GM12878 (cell line): ENCODE measurements around the gene IVD. TPM values are rescaled to one million over a fixed set of nuclear protein-coding genes. Genes with fewer than 3 reads are reported as not detected.

Experiments used
- ATAC-seq: fragments of 200-7000 bp; cut with Tn5 transposase; 3 replicates; pipeline ENCODE4 v1.9.1; 2020; ENCODE audit warnings: mild to moderate bottlenecking, moderate library complexity
- BruUV-seq: library from RNA; stranded (reverse); fragments of 400-500 nt; replicated peaks from 2 replicates; lab custom pipeline; 2021; lab: Mats Ljungman, UMichigan
- CTCF ChIA-PET: fragments of 300-600 bp; sonication (Branson Sonifier 250); formaldehyde crosslinking; extraction: SDS; loops from one replicate; lab custom pipeline; 2021; ENCODE audit warnings: inconsistent platforms; lab: Yijun Ruan, JAX
- POLR2A ChIA-PET: fragments of 350-600 bp; formaldehyde crosslinking; extraction: SDS; loops from one replicate; lab custom pipeline; 2021; ENCODE audit warnings: inconsistent platforms; lab: Charles Lee
- RAD21 ChIA-PET: fragments of 300-600 bp; sonication (Branson Sonifier 250); formaldehyde crosslinking; loops from one replicate; lab custom pipeline; 2023; ENCODE audit warnings: antibody characterized with exemption; ENCODE audit not compliant: unreplicated experiment; lab: Charles Lee
- SMC1A ChIA-PET: fragments of 300-600 bp; sonication (Branson Sonifier 250); formaldehyde crosslinking; loops from one replicate; lab custom pipeline; 2023; ENCODE audit not compliant: unreplicated experiment, uncharacterized antibody; lab: Charles Lee
- DNase-seq: peaks from one replicate; pipeline ENCODE4 v3.0.0-alpha.2; 2011; ENCODE audit warnings: low read depth, low spot score
- FAIRE-seq: peaks from 3 replicates; lab custom pipeline; 2011; peaks lifted over from hg19 to GRCh38; lab: Jason Lieb, UNC
- H2AFZ ChIP-seq: 2 replicates; pipeline ENCODE4 v1.6.0; 2011; ENCODE audit warnings: low read depth, low read length, control low read depth; ENCODE audit not compliant: control insufficient read depth
- H3K27ac ChIP-seq: 2 replicates; pipeline ENCODE4 v1.5.1; 2011; ENCODE audit warnings: control low read depth; ENCODE audit not compliant: control insufficient read depth, insufficient read depth
- H3K27me3 ChIP-seq, 2 experiments: replicated peaks in 1 of 2; 2 replicates each; pipeline versions ENCODE4 v1.6.0 to v1.6.1; 2011; ENCODE audit warnings: low read length in 1 of 2; ENCODE audit not compliant: control insufficient read depth in 2 of 2, insufficient read depth in 2 of 2
- H3K36me3 ChIP-seq, 2 experiments: 2 replicates each; pipeline ENCODE4 v1.5.1; 2011; ENCODE audit warnings: low read length in 1 of 2; ENCODE audit not compliant: control insufficient read depth in 2 of 2, insufficient read depth in 2 of 2
- H3K4me1 ChIP-seq: 2 replicates; pipeline ENCODE4 v1.6.1; 2011; ENCODE audit warnings: mild to moderate bottlenecking, low read length, moderate library complexity, mixed read lengths; ENCODE audit not compliant: control insufficient read depth, insufficient read depth
- H3K4me2 ChIP-seq: 2 replicates; pipeline ENCODE4 v1.6.0; 2011; ENCODE audit warnings: control low read depth; ENCODE audit not compliant: control insufficient read depth, insufficient read depth
- H3K4me3 ChIP-seq: fragments of 200-600 bp; sonication (generic); 2 replicates; pipeline ENCODE4 v1.5.1; 2016
- H3K79me2 ChIP-seq: 2 replicates; pipeline ENCODE4 v1.6.0; 2011; ENCODE audit warnings: low read length; ENCODE audit not compliant: control insufficient read depth, insufficient read depth
- H3K9ac ChIP-seq: 2 replicates; pipeline ENCODE4 v1.8.0; 2011; ENCODE audit warnings: low read length, control low read depth, mixed read lengths; ENCODE audit not compliant: control insufficient read depth, insufficient read depth
- H3K9me3 ChIP-seq: replicated peaks from 3 replicates; pipeline ENCODE4 v1.5.1; 2011; ENCODE audit warnings: mild to moderate bottlenecking, low read length; ENCODE audit not compliant: control insufficient read depth, insufficient read depth
- H4K20me1 ChIP-seq: 2 replicates; pipeline ENCODE4 v1.6.0; 2011; ENCODE audit not compliant: control insufficient read depth, insufficient read depth
- BCLAF1 ChIP-seq: fragments of 450-650 bp; IDR thresholded peaks from 2 replicates; pipeline ENCODE4 v1.6.1; 2017; ENCODE audit warnings: antibody characterized with exemption, mild to moderate bottlenecking, moderate library complexity
- CBFB ChIP-seq: IDR thresholded peaks from 2 replicates; pipeline ENCODE4 v1.6.1; 2016; ENCODE audit warnings: antibody characterized with exemption, low read depth
- IKZF2 ChIP-seq, 2 experiments: fragments of 450-650 bp; IDR thresholded peaks; 2 replicates each; pipeline ENCODE4 v1.6.1; 2017; ENCODE audit warnings: mild to moderate bottlenecking in 2 of 2, moderate library complexity in 2 of 2
- IRF4 ChIP-seq: IDR thresholded peaks from 2 replicates; pipeline ENCODE4 v1.6.1; 2011; ENCODE audit warnings: low read depth, low read length
- IRF5 ChIP-seq: fragments of 450-650 bp; IDR thresholded peaks from 2 replicates; pipeline ENCODE4 v1.6.1; 2017; ENCODE audit warnings: borderline replicate concordance
- NR2C1 ChIP-seq: fragments of 450-650 bp; IDR thresholded peaks from 2 replicates; pipeline ENCODE4 v1.6.1; 2017; ENCODE audit warnings: antibody characterized with exemption, mild to moderate bottlenecking, moderate library complexity
- POLR2A ChIP-seq: IDR thresholded peaks from 2 replicates; pipeline ENCODE4 v1.6.1; 2011; ENCODE audit warnings: low read depth, mild to moderate bottlenecking, low read length
- RAD21 ChIP-seq: IDR thresholded peaks from 2 replicates; pipeline ENCODE4 v1.6.1; 2011; ENCODE audit warnings: mild to moderate bottlenecking, low read depth, low read length, moderate library complexity; ENCODE audit not compliant: insufficient read depth
- SMC3 ChIP-seq: IDR thresholded peaks from 2 replicates; pipeline ENCODE4 v1.6.1; 2011; ENCODE audit warnings: low read length, improper control_type of control experiment, borderline replicate concordance
- SREBF2 ChIP-seq: IDR thresholded peaks from 2 replicates; pipeline ENCODE4 v1.6.1; 2012; ENCODE audit warnings: mild to moderate bottlenecking, low read length
- TAF1 ChIP-seq: IDR thresholded peaks from 2 replicates; pipeline ENCODE4 v1.6.1; 2011; ENCODE audit warnings: mild to moderate bottlenecking, low read depth, low read length, borderline replicate concordance
- ZBTB33 ChIP-seq: fragments of 450-650 bp; IDR thresholded peaks from 2 replicates; pipeline ENCODE4 v1.6.1; 2017; ENCODE audit warnings: mild to moderate bottlenecking
- ZZZ3 ChIP-seq: IDR thresholded peaks from 2 replicates; pipeline ENCODE4 v1.6.1; 2011; ENCODE audit warnings: low read depth; ENCODE audit not compliant: control insufficient read depth, insufficient read length
- WGBS: methylation state at CpG from one replicate; pipeline ENCODE4 v1.1.6; 2016; ENCODE audit warnings: low lambda C conversion rate; ENCODE audit not compliant: insufficient replicate concordance, insufficient coverage; ENCODE audit errors: missing lambda C conversion rate; 5-methylcytosine and 5-hydroxymethylcytosine counted together
- in situ Hi-C: fragments of 300-500 bp; cut with MboI; formaldehyde crosslinking; loops from 9 replicates; pipeline ENCODE4 v1.14.3; 2018; ENCODE audit warnings: mixed read lengths
- intact Hi-C: fragments of 100-400 bp; cut with micrococcal nuclease; formaldehyde crosslinking; loops from one replicate; pipeline ENCODE4 v1.14.2; 2022; ENCODE audit not compliant: unreplicated experiment
- polyA plus RNA-seq, 11 experiments: library from polyadenylated mRNA; depleted of rRNA in 4 of 11; unstranded in 6 of 11; stranded (reverse) in 5 of 11; fragments of >200 nt; fragmentation: Nextera tagmentation in 4 of 11; fragmentation: Illumina TruSeq in 1 of 11; extraction: Ambion mirVana in 4 of 11; extraction: Trizol in 1 of 11; gene quantifications; 1 replicate in 1 of 11; 2 replicates in 10 of 11; pipeline versions ENCODE4 v1.2.1 to v1.2.3, GENCODE V29; 2011 to 2016; ENCODE audit warnings: inconsistent platforms in 2 of 11, missing spikeins in 2 of 11, low read depth in 1 of 11
- total RNA-seq, 4 experiments: library from RNA; depleted of rRNA in 3 of 4; stranded (reverse); fragments of >200 nt in 3 of 4; fragmentation: Illumina TruSeq in 1 of 4; extraction: Trizol in 1 of 4; gene quantifications; 2 replicates each; pipeline versions ENCODE4 v1.2.1 to v1.2.3, GENCODE V29; 2013 to 2021
- TF ChIP-seq, protein P1 (sequence below): fragments of 450-650 bp; conservative IDR thresholded peaks from 2 replicates; pipeline ENCODE4 v1.6.1; 2017; ENCODE audit warnings: mild to moderate bottlenecking, moderate library complexity
- TF ChIP-seq, protein P2 (sequence below): IDR thresholded peaks from 2 replicates; pipeline ENCODE4 v1.6.1; 2012; ENCODE audit warnings: low read depth, low read length, improper control_type of control experiment

The IVD gene
- total and polyA plus RNA-seq, 10 of the 15 experiments (the other 5 are each of a cell fraction or from before 2014, with no cell fraction given), result 5.3 to 59.8 (median 45.7) TPM

DNA sequence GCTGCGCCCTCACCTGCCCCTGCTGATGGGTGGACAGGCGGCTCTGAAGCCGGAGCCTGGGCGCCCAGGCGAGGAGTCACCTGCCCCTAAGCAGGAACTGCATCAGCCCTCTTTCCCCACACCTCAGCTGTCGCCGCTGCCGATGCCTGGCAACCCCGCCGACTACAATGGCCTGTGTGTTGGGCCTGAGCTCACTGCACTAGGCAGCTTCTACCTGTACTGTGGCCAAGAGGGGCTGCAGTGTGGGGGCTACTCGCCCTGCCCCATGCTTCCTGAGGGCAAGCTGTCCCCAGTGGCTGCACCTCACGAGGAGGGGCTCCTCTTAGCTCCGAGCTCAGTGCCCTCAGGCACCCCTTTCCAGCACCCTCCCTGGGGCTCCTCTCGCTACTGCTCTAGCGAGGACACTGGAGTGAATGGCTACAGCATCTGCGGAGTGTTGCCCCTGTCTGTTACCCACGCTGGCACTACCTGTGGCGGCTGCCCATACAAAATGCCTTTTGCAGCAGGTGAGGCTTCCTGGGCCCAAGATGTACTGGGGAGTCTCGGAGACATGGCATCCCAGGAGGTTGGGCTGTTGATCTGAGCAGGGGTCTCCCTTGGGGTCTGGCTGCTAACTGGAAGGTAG is 53.9 kb downstream of the IVD start:
- Histone ChIP-seq H3K36me3 (peaks cover 11 to 26% of the 10 kb centered on the region in 2 experiments; a peak in 3 of 4 replicates), H2AFZ (no peak overlapping the region), H3K9ac (no peak overlapping the region), H3K27ac (no peak overlapping the region), H3K4me3 (no peak overlapping the region), H3K27me3 (no peaks in the 10 kb centered on the region), H3K4me2 (no peak overlapping the region), H3K9me3 (no peaks in the 10 kb centered on the region), H3K79me2 (peaks cover 15% of the 10 kb centered on the region), H3K4me1 (peaks cover 17% of the 10 kb centered on the region), H4K20me1 (no peaks in the 10 kb centered on the region; the same call in 1 of the 2 replicates)
- no TSS peak for BruUV-seq
- DNase-seq, result no peak
- in situ Hi-C loops (no loop called here), intact Hi-C loops (no loop called here)
- ChIA-PET POLR2A (interaction anchor here (1.2 kb wide), 1 partner anchor 9 kb away, joined by 3 read pairs; no protein-coding TSS in a partner anchor), CTCF (no interaction called here), RAD21 (no interaction called here), SMC1A (no interaction called here)
- ATAC-seq, result no peak
- no peak for TF ChIP-seq CBFB
- TF ChIP-seq POLR2A, result no peak
- TF ChIP-seq ZBTB33, result no peak
- no peak for TF ChIP-seq IRF5
- TF ChIP-seq IRF4, result no peak
- TF ChIP-seq RAD21, result no peak
- TF ChIP-seq, protein P1, sequence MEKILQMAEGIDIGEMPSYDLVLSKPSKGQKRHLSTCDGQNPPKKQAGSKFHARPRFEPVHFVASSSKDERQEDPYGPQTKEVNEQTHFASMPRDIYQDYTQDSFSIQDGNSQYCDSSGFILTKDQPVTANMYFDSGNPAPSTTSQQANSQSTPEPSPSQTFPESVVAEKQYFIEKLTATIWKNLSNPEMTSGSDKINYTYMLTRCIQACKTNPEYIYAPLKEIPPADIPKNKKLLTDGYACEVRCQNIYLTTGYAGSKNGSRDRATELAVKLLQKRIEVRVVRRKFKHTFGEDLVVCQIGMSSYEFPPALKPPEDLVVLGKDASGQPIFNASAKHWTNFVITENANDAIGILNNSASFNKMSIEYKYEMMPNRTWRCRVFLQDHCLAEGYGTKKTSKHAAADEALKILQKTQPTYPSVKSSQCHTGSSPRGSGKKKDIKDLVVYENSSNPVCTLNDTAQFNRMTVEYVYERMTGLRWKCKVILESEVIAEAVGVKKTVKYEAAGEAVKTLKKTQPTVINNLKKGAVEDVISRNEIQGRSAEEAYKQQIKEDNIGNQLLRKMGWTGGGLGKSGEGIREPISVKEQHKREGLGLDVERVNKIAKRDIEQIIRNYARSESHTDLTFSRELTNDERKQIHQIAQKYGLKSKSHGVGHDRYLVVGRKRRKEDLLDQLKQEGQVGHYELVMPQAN, result no peak
- TF ChIP-seq BCLAF1, result no peak
- TF ChIP-seq, protein P2, sequence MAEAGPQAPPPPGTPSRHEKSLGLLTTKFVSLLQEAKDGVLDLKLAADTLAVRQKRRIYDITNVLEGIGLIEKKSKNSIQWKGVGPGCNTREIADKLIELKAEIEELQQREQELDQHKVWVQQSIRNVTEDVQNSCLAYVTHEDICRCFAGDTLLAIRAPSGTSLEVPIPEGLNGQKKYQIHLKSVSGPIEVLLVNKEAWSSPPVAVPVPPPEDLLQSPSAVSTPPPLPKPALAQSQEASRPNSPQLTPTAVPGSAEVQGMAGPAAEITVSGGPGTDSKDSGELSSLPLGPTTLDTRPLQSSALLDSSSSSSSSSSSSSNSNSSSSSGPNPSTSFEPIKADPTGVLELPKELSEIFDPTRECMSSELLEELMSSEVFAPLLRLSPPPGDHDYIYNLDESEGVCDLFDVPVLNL, result no peak
- no peak for TF ChIP-seq NR2C1
- TF ChIP-seq TAF1, result no peak
- no peak for TF ChIP-seq SREBF2
- TF ChIP-seq ZZZ3, result no peak
- no peak for TF ChIP-seq IKZF2 (IDR thresholded peaks at IDR 0.05)
- no peak for TF ChIP-seq SMC3
- FAIRE-seq, result no peak
- 97% methylated on average over 19 of the region's 19 CpGs for WGBS
